ENCODE measurements around the gene LIM2.

LIM2 gene

GRCh38 chr19:51396175-51396574 is 8.4 kb upstream of the LIM2 start:
- no peak for DNase-seq (ENCODE audit: low read depth)

GRCh38 chr19:51394050-51394836 is 6.5 kb upstream of the LIM2 start:
- DNase-seq (ENCODE audit: low read depth) = peak; percentile 99

- DNase-seq (ENCODE audit: low read depth) = no peak
Measured at GRCh38 chr19:51392701-51393100, 4.9 kb upstream of the LIM2 start.

GRCh38 chr19:51391073-51391611 is 3.4 kb upstream of the LIM2 start:
- no peak for DNase-seq (ENCODE audit: low read depth)

GRCh38 chr19:51389143-51389542 is 1.4 kb upstream of the LIM2 start:
- no peak for DNase-seq (ENCODE audit: low read depth)

GRCh38 chr19:51386882-51387520 is 773 bp downstream of the LIM2 start:
- DNase-seq (ENCODE audit: low read depth) = no peak

GRCh38 chr19:51382004-51382403 is 5.8 kb downstream of the LIM2 start:
- DNase-seq (ENCODE audit: low read depth) = no peak

- DNase-seq (ENCODE audit: low read depth) = no peak
Measured at GRCh38 chr19:51380379-51380778, 7.4 kb downstream of the LIM2 start.

GRCh38 chr19:51377422-51377821 is 10.4 kb downstream of the LIM2 start:
- DNase-seq (ENCODE audit: low read depth) = no peak

GRCh38 chr19:51375504-51376221 is 12.1 kb downstream of the LIM2 start:
- DNase-seq (ENCODE audit: low read depth) = no peak

- no peak for DNase-seq (ENCODE audit: low read depth)
Measured at GRCh38 chr19:51372649-51373504, 14.9 kb downstream of the LIM2 start, which contains the start of gene NKG7. TSS of gene NKG7 (minus strand) at chr19:51372654. CDS start at chr19:51372535, 119 bp downstream.

- no peak for DNase-seq (ENCODE audit: low read depth)
Measured at GRCh38 chr19:51372021-51372648, 15.6 kb downstream of the LIM2 start.

GRCh38 chr19:51371186-51371690 is 16.5 kb downstream of the LIM2 start:
- DNase-seq (ENCODE audit: low read depth) = no peak

GRCh38 chr19:51370230-51370629 is 17.5 kb downstream of the LIM2 start:
- no peak for DNase-seq (ENCODE audit: low read depth)

GRCh38 chr19:51368366-51369282 is 19.1 kb downstream of the LIM2 start, which contains the start of gene CLDND2:
TSS of gene CLDND2 (minus strand) at chr19:51369003. CDS start at chr19:51368577, 426 bp downstream.
- no peak for DNase-seq (ENCODE audit: low read depth)

GRCh38 chr19:51367565-51368365 is 20.0 kb downstream of the LIM2 start:
- peak; percentile 99 for DNase-seq (ENCODE audit: low read depth)

- no peak for DNase-seq (ENCODE audit: low read depth)
Measured at GRCh38 chr19:51367255-51367564, 20.6 kb downstream of the LIM2 start.

- peak; percentile 99 for DNase-seq (ENCODE audit: low read depth)
Measured at GRCh38 chr19:51366389-51367254, 21.2 kb downstream of the LIM2 start.

Data from EH (cell line).